Muscle layer of duodenum (tissue), 2 donors: ENCODE measurements around the gene NRXN3.

Experiments
- H3K27ac ChIP-seq: one replicate; pipeline ENCODE4 v1.7.0; 2013; ENCODE audit warnings: mild to moderate bottlenecking, low read length
- H3K27me3 ChIP-seq: one replicate; pipeline ENCODE4 v1.7.0; 2013; ENCODE audit warnings: low read depth, mild to moderate bottlenecking, control low read depth, low read length
- H3K36me3 ChIP-seq, 2 donors: one replicate each; pipeline ENCODE4 v1.7.0; 2013; ENCODE audit warnings: low read length in 2 of 2, control low read depth in 1 of 2, mild to moderate bottlenecking in 1 of 2; ENCODE audit not compliant: insufficient read depth in 2 of 2, control insufficient read depth in 1 of 2
- H3K4me1 ChIP-seq, 2 donors: one replicate each; pipeline ENCODE4 v1.7.0; 2013; ENCODE audit warnings: low read length in 2 of 2, mild to moderate bottlenecking in 2 of 2, control low read depth in 1 of 2, moderate library complexity in 1 of 2; ENCODE audit not compliant: insufficient read depth in 2 of 2, control insufficient read depth in 1 of 2
- H3K4me3 ChIP-seq, 2 donors: one replicate each; pipeline ENCODE4 v1.7.0; 2013; ENCODE audit warnings: low read length in 2 of 2, low read depth in 1 of 2, mild to moderate bottlenecking in 1 of 2
- H3K9me3 ChIP-seq, 2 donors: one replicate each; pipeline ENCODE4 v1.7.0; 2013; ENCODE audit warnings: low read length in 2 of 2, control low read depth in 1 of 2, mild to moderate bottlenecking in 1 of 2; ENCODE audit not compliant: control insufficient read depth in 1 of 2
- donor health status: healthy.

Gene NRXN3

GRCh38 chr14:78202976-78203375 lies 32.8 kb downstream of the NRXN3 start:
- Histone ChIP-seq H3K36me3 (no peaks in the 10 kb centered on the region), H3K27me3 (no peaks in the 10 kb centered on the region), H3K27ac (no peak overlapping the region), H3K9me3 (peaks cover 0 to 2% of the 10 kb centered on the region in 2 donors), H3K4me1 (no peaks in the 10 kb centered on the region), H3K4me3 (no peak overlapping the region)

- no peaks in the 10 kb centered on the region for H3K36me3 ChIP-seq
- H3K27me3 ChIP-seq, result no peaks in the 10 kb centered on the region
- no peaks in the 10 kb centered on the region for H3K4me1 ChIP-seq
- peaks cover 0 to 11% of the 10 kb centered on the region in 2 donors for H3K9me3 ChIP-seq
- H3K4me3 ChIP-seq, result no peak overlapping the region
- no peak overlapping the region for H3K27ac ChIP-seq
Observed at GRCh38 chr14:78207414-78207813, 37.2 kb downstream of the NRXN3 start.

GRCh38 chr14:78220273-78220672 lies 50.1 kb downstream of the NRXN3 start:
- peaks cover 0 to 5% of the 10 kb centered on the region in 2 donors for H3K9me3 ChIP-seq

DNA sequence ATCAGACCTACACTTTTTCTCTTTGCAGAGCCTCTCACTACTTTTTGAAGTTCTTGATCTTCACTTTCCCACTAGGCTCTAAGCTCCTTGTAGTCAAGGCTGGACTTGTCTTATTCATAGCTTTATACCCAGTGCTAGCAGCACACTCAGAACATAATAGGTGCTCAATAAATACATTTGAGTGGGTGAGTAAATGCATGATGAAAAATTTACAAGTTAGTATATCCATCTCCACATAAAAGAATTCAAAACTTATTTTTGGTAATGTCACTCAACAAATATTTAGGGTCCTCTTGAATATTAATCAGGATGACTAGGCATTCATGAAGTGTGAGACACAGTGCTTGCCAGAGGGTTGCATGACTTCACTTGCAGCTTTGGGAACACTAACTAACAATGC lies 52.6 kb downstream of the NRXN3 start:
- Histone ChIP-seq H3K4me1 (no peaks in the 10 kb centered on the region), H3K36me3 (no peaks in the 10 kb centered on the region), H3K27ac (no peak overlapping the region), H3K9me3 (peaks cover 0 to 7% of the 10 kb centered on the region in 2 donors), H3K4me3 (no peak overlapping the region), H3K27me3 (no peaks in the 10 kb centered on the region)

More at GRCh38 chr14:78220273-78220672, 50.1 kb downstream of the NRXN3 start:
- Histone ChIP-seq H3K4me3 (no peak overlapping the region), H3K4me1 (no peaks in the 10 kb centered on the region), H3K27ac (no peak overlapping the region), H3K27me3 (no peaks in the 10 kb centered on the region), H3K36me3 (no peaks in the 10 kb centered on the region)

GRCh38 chr14:78227248-78228077 lies 57.3 kb downstream of the NRXN3 start:
- Histone ChIP-seq H3K27me3 (no peaks in the 10 kb centered on the region), H3K27ac (no peak overlapping the region), H3K36me3 (no peaks in the 10 kb centered on the region), H3K9me3 (peaks cover 0 to 2% of the 10 kb centered on the region in 2 donors), H3K4me1 (no peaks in the 10 kb centered on the region), H3K4me3 (no peak overlapping the region)

- H3K27me3 ChIP-seq, result no peaks in the 10 kb centered on the region
- no peak overlapping the region for H3K4me3 ChIP-seq
- H3K4me1 ChIP-seq, result no peaks in the 10 kb centered on the region
- H3K36me3 ChIP-seq, result no peaks in the 10 kb centered on the region
- no peak overlapping the region for H3K27ac ChIP-seq
- H3K9me3 ChIP-seq, result peaks cover 0 to 2% of the 10 kb centered on the region in 2 donors
Observed at GRCh38 chr14:78228702-78229327, 58.6 kb downstream of the NRXN3 start.

DNA sequence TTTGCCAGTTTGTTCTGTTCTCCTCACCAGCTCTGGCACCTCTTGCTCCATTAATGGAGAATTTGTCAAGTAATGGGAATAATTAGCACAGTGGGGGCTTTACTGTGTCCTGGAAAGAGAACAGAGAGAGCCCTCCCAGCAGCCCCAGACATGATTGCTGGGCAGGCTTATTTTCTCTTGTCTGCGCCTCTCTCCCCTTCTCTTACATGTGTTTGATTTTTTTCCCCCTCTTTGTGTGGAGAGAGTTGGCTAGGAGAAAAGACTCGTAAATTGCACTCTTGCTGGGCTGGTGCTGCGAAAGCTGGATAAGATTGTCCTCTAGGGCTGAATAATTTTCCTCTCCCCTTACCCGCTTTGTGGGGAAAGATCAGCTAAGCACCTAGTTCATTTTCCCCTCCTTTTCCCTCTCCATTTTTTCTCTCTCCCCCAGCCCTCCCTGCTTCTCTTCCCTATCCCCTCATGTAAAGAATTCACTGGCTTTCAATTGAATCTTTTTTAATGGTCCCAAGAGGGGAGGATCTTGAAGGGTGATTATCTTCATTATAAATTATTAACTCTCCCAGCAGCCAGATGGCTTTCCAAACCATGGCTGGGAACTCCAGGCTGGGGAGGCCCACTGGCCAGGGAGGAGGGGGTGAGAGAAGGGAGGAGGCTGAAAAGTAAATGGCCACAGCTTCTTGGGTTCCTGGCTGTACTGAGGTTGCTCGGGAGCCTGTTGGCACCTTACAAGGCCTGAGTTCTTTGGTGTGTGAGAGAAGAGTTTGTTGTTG lies 62.2 kb downstream of the NRXN3 start:
- no peak overlapping the region for H3K4me3 ChIP-seq
- H3K36me3 ChIP-seq, result no peaks in the 10 kb centered on the region
- no peak overlapping the region for H3K27ac ChIP-seq
- H3K4me1 ChIP-seq, result no peaks in the 10 kb centered on the region
- no peaks in the 10 kb centered on the region for H3K9me3 ChIP-seq
- H3K27me3 ChIP-seq, result no peaks in the 10 kb centered on the region

- Histone ChIP-seq H3K4me1 (no peaks in the 10 kb centered on the region), H3K36me3 (no peaks in the 10 kb centered on the region), H3K4me3 (no peak overlapping the region), H3K27ac (no peak overlapping the region), H3K27me3 (no peaks in the 10 kb centered on the region), H3K9me3 (no peaks in the 10 kb centered on the region)
Observed at GRCh38 chr14:78238141-78238540, 68.0 kb downstream of the NRXN3 start.

GRCh38 chr14:78240567-78240966 lies 70.4 kb downstream of the NRXN3 start:
- no peaks in the 10 kb centered on the region for H3K9me3 ChIP-seq
- no peaks in the 10 kb centered on the region for H3K4me1 ChIP-seq
- no peaks in the 10 kb centered on the region for H3K36me3 ChIP-seq
- no peaks in the 10 kb centered on the region for H3K27me3 ChIP-seq
- H3K27ac ChIP-seq, result no peak overlapping the region
- no peak overlapping the region for H3K4me3 ChIP-seq

DNA sequence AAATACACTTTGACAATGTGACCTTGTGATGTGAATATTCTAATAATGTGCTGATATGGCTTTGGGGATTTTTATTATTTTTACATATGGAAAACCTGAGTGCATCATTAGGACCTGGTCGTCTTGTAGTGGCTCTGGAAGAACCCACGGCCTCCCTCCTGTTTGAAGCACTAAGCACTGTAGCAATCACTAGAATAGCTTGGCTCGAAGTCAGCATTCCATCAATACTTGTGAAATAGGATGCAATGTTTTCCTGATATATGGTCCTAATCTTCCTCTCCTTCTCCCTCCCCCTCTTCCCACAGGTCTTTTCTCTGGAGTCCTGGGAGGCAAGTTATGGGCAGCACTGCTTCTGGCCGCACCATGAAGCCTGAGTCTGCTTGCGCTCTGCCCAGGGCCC lies 71.9 kb downstream of the NRXN3 start:
- Histone ChIP-seq H3K27me3 (no peaks in the 10 kb centered on the region), H3K4me1 (no peaks in the 10 kb centered on the region), H3K27ac (no peak overlapping the region), H3K9me3 (no peaks in the 10 kb centered on the region), H3K4me3 (no peak overlapping the region), H3K36me3 (no peaks in the 10 kb centered on the region)

DNA sequence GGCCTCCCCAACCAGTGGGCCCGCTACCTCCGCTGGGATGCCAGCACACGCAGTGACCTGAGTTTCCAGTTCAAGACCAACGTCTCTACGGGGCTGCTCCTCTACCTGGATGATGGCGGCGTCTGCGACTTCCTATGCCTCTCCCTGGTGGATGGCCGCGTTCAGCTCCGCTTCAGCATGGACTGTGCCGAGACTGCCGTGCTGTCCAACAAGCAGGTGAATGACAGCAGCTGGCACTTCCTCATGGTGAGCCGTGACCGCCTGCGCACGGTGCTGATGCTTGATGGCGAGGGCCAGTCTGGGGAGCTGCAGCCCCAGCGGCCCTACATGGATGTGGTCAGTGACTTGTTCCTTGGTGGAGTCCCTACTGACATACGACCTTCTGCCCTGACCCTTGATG lies 73.0 kb downstream of the NRXN3 start:
- H3K4me1 ChIP-seq, result no peaks in the 10 kb centered on the region
- H3K4me3 ChIP-seq, result no peak overlapping the region
- H3K27me3 ChIP-seq, result no peaks in the 10 kb centered on the region
- H3K9me3 ChIP-seq, result no peaks in the 10 kb centered on the region
- no peak overlapping the region for H3K27ac ChIP-seq
- no peaks in the 10 kb centered on the region for H3K36me3 ChIP-seq
